Smooth muscle cell (in vitro differentiated cells): ENCODE results near the gene ZC3H12A. TPM values are rescaled to one million over a fixed set of nuclear protein-coding genes. Genes with fewer than 3 reads are reported as not detected.

Experiments used
- DNase-seq: peaks from one replicate; lab custom pipeline; 2025; ENCODE audit not compliant: unreplicated experiment; lab: John Stamatoyannopoulos, UW
- H2AFZ ChIP-seq: fragments of 200-600 bp; sonication (generic); 2 replicates; pipeline ENCODE4 v1.6.0; 2016; ENCODE audit warnings: antibody characterized with exemption, low read depth, mild to moderate bottlenecking
- H3F3A ChIP-seq: fragments of 200-600 bp; sonication (generic); 2 replicates; pipeline ENCODE4 v1.6.0; 2017; ENCODE audit warnings: antibody characterized with exemption, low read depth
- H3K27ac ChIP-seq: fragments of 200-600 bp; sonication (generic); 2 replicates; pipeline ENCODE4 v1.5.1; 2016; ENCODE audit warnings: low read depth, mild to moderate bottlenecking
- H3K27me3 ChIP-seq: fragments of 200-600 bp; sonication (generic); 2 replicates; pipeline ENCODE4 v1.6.1; 2016; ENCODE audit warnings: low read depth, mild to moderate bottlenecking
- H3K36me3 ChIP-seq: fragments of 200-600 bp; sonication (generic); 2 replicates; pipeline ENCODE4 v1.5.1; 2016; ENCODE audit warnings: low read depth
- H3K4me1 ChIP-seq: fragments of 200-600 bp; sonication (generic); 2 replicates; pipeline ENCODE4 v1.5.1; 2016; ENCODE audit warnings: low read depth
- H3K4me2 ChIP-seq: fragments of 200-600 bp; sonication (generic); 2 replicates; pipeline ENCODE4 v1.6.0; 2016; ENCODE audit warnings: mild to moderate bottlenecking
- H3K4me3 ChIP-seq: fragments of 200-600 bp; sonication (generic); 2 replicates; pipeline ENCODE4 v1.5.1; 2016; ENCODE audit warnings: mild to moderate bottlenecking
- H3K79me2 ChIP-seq: fragments of 200-600 bp; sonication (generic); 2 replicates; pipeline ENCODE4 v1.6.0; 2016; ENCODE audit warnings: low read depth, mild to moderate bottlenecking
- H3K9ac ChIP-seq: fragments of 200-600 bp; sonication (generic); 2 replicates; pipeline ENCODE4 v1.6.0; 2016; ENCODE audit warnings: low read depth
- H3K9me3 ChIP-seq: fragments of 200-600 bp; sonication (generic); replicated peaks from 2 replicates; pipeline ENCODE4 v1.5.1; 2016; ENCODE audit warnings: low read depth
- H4K20me1 ChIP-seq: fragments of 200-600 bp; sonication (generic); 2 replicates; pipeline ENCODE4 v1.6.0; 2016; ENCODE audit warnings: low read depth
- CTCF ChIP-seq: fragments of 200-600 bp; sonication (generic); IDR thresholded peaks from 2 replicates; pipeline ENCODE4 v1.5.1; 2017; ENCODE audit warnings: borderline replicate concordance, mild to moderate bottlenecking, antibody characterized with exemption; ENCODE audit not compliant: insufficient read depth, poor library complexity, severe bottlenecking
- WGBS: methylation state at CpG from one replicate; pipeline ENCODE4 v1.1.7; 2016; ENCODE audit warnings: low lambda C conversion rate; 5-methylcytosine and 5-hydroxymethylcytosine counted together
- polyA plus RNA-seq: library from polyadenylated mRNA; unstranded; fragments of >200 nt; fragmentation: Nextera tagmentation; extraction: Ambion mirVana; gene quantifications from 2 replicates; pipeline ENCODE4 v1.2.1, GENCODE V29; 2016
- total RNA-seq: library from RNA; depleted of rRNA; stranded (reverse); fragments of >200 nt; gene quantifications from 2 replicates; pipeline ENCODE4 v1.2.3, GENCODE V29; 2014

ZC3H12A gene
- total and polyA plus RNA-seq, 2 experiments from 2014 or later: 13.2 to 29.6 TPM

DNA sequence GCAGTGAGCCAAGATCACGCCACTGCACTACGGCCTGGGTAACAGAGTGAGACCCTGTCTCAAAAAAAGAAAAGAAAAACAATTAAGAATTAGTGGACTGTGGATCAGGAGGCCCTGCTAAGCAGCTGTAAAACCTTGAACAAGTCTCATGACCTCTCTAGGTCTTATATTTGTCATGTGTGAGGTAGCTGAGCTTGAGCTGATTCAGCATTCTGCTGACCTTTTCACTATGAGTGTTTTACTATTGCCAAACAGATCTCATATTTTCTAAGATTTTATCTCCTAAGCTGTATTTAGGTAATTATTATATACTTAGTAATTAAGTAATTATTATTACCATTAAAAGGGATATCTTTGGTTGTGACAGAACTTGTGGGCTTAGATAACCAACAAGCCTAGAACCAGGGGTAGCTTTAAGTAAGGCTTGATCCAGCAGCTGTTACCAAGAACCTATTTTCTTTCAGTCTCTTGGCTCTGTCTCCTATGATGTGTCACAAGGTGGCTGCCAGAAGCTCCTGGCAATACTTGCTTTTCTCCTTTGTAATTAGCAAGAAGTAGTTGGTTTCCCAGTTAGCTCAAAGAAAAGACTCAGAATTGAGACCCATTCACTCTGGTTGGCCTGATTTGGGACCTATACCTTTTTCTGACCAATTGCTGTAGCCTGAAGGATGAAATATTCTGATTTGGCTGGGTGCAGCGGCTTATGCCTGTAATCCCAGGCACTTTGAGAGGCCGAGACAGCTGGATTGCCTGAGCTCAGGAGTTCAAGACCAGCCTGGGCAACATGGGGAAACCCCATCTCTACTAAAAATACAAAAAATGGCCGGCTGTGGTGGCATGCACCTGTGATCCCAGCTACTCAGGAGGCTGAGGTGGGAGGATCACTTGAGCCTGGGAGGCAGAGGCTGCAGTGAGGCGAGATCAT, 8.5 kb upstream of the ZC3H12A start:
- 87% methylated on average over 6 of the region's 6 CpGs for WGBS
- peaks cover 4% of the 10 kb centered on the region for H3F3A ChIP-seq
- peaks cover 3% of the 10 kb centered on the region for H3K79me2 ChIP-seq
- no peak overlapping the region for H2AFZ ChIP-seq
- H3K4me1 ChIP-seq: peaks cover 3% of the 10 kb centered on the region
- H3K27ac ChIP-seq: no peak overlapping the region
- H3K4me3 ChIP-seq: no peak overlapping the region
- H3K9me3 ChIP-seq: no peaks in the 10 kb centered on the region
- H3K4me2 ChIP-seq: no peak overlapping the region
- no peaks in the 10 kb centered on the region for H3K27me3 ChIP-seq
- H3K9ac ChIP-seq: no peak overlapping the region
- no peak for DNase-seq
- no peak for TF ChIP-seq CTCF
- no peaks in the 10 kb centered on the region for H3K36me3 ChIP-seq
- H4K20me1 ChIP-seq: no peaks in the 10 kb centered on the region

DNA sequence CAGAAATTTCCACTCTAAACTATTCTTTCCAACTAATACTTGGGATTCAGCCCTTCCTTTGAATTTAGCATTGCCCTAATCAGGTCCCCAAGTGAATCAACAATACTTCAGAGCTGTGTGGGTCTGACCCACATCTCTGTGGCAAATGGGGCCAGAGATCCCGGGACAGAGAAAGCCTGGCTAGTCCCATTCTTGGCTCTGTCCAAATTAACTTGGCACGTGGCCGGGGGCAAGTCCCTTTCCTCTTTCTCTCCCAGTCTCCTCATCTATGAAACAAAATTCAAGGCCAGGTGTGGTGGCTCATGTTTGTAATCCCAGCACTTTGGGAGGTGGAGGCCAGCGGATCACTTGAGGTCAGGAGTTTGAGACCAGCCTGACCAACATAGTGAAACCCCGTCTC, 6.3 kb upstream of the ZC3H12A start:
- Histone ChIP-seq H4K20me1 (no peaks in the 10 kb centered on the region), H3K79me2 (peaks cover 3% of the 10 kb centered on the region), H3F3A (peaks cover 14% of the 10 kb centered on the region), H3K4me2 (no peak overlapping the region), H3K9me3 (no peaks in the 10 kb centered on the region), H3K9ac (no peak overlapping the region), H3K4me3 (no peak overlapping the region), H2AFZ (no peak overlapping the region), H3K27ac (no peak overlapping the region), H3K36me3 (no peaks in the 10 kb centered on the region), H3K27me3 (no peaks in the 10 kb centered on the region), H3K4me1 (peaks cover 21% of the 10 kb centered on the region)
- no peak for DNase-seq
- TF ChIP-seq CTCF: no peak
- 98% methylated on average over 5 of the region's 5 CpGs for WGBS

DNA sequence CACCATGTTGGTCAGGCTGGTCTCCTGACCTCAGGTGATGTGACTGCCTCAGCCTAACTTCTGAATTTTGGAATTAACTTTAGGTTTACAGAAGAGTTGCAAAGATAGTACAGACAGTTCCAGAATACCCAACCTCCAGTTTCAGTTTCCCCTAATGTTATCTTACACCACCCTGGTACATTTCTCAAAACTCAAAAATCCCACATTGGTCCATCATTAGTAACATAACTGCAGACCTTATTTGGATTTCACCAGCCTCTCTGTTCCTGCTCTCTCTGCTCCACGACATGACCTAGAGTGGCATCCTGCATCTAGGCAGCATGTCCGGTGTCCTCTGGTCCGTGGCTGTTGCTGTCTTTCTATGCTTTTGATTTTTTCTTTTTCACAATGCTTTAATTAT, 5.0 kb upstream of the ZC3H12A start:
- Histone ChIP-seq H3F3A (peaks cover 18% of the 10 kb centered on the region), H3K27me3 (no peaks in the 10 kb centered on the region), H2AFZ (no peak overlapping the region), H3K4me2 (no peak overlapping the region), H3K4me3 (no peak overlapping the region), H3K9me3 (no peaks in the 10 kb centered on the region), H3K27ac (no peak overlapping the region), H3K36me3 (no peaks in the 10 kb centered on the region), H3K4me1 (peaks cover 21% of the 10 kb centered on the region), H3K9ac (no peak overlapping the region), H3K79me2 (peaks cover 5% of the 10 kb centered on the region), H4K20me1 (no peaks in the 10 kb centered on the region)
- no peak for DNase-seq
- TF ChIP-seq CTCF: no peak
- 84% methylated on average over 3 of the region's 3 CpGs for WGBS
